ENCODE results near the gene CNOT11. TPM values are rescaled to one million over a fixed set of nuclear protein-coding genes. Genes with fewer than 3 reads are reported as not detected.

Gene CNOT11
- polyA plus RNA-seq, 1 donor (not counting 4 experiments of a cell fraction or from before 2014, with no cell fraction given): 83.1 TPM

DNA sequence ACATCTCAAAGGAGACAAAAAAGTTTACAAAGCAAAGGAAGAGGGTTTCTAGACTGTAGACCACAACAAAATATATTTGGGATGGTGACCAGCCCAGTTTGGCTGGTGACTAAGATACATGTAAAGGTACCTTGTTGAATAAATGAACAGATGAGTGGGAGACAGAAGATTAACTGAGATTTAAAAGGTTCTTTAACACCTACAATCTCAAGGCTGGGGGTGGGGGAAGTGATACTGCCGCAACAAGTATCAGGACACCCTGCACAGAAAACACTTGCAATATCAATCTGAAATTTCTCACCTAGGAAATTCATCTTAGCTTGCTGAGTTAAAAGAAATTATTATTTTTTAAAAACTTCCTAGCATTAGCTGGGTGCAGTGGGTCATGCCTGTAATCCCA lies 47.5 kb downstream of the CNOT11 start:
- no peak overlapping the region for H3K4me3 ChIP-seq (ENCODE audit: control insufficient read depth in 2 of 3, extremely low read depth in 1 of 3, insufficient read depth in 2 of 3, low read depth in 1 of 3, low read length in 3 of 3)
- peaks cover 3% of the 10 kb centered on the region for H3K4me1 ChIP-seq (ENCODE audit: control insufficient read depth, extremely low read depth, insufficient read depth, low read length)
- peaks cover 3% of the 10 kb centered on the region for H3K9me1 ChIP-seq (ENCODE audit: control insufficient read depth, extremely low read depth, insufficient read depth, low read length)
- peaks cover 97% of the 10 kb centered on the region for H3K79me2 ChIP-seq (ENCODE audit: control insufficient read depth, insufficient read depth, low read length)
- H3K4me2 ChIP-seq (ENCODE audit: control insufficient read depth, extremely low read depth, insufficient read depth, low read depth, low read length): no peak overlapping the region
- no peaks in the 10 kb centered on the region for H3K27me3 ChIP-seq (ENCODE audit: control insufficient read depth, extremely low read depth, insufficient read depth, low read length)
- H3K9me3 ChIP-seq (ENCODE audit: control insufficient read depth, low read depth, low read length): no peaks in the 10 kb centered on the region
- dilution Hi-C loops (cut with MboI; ENCODE audit: extremely low pct_ligation_motif_present, low sequenced_read_pairs): no loop called here
- DNase-seq (ENCODE audit: low read depth, low spot score) (no peak), FAIRE-seq (no peak)
- no peak overlapping the region for H2AFZ ChIP-seq (ENCODE audit: control insufficient read depth, low read length)
- H3K27ac ChIP-seq (ENCODE audit: control insufficient read depth, insufficient read depth, low read length): no peak overlapping the region
- peaks cover 1 to 10% of the 10 kb centered on the region in 2 experiments for H3K36me3 ChIP-seq (ENCODE audit: control insufficient read depth in 2 of 2, extremely low read depth in 1 of 2, insufficient read depth in 2 of 2, low read length in 2 of 2)
- H3K9ac ChIP-seq (ENCODE audit: control insufficient read depth, extremely low read depth, insufficient read depth, low read length): no peak overlapping the region
- peaks cover 21% of the 10 kb centered on the region for H4K20me1 ChIP-seq (ENCODE audit: control insufficient read depth, extremely low read depth, insufficient read depth, low read length)
- TF ChIP-seq, protein P1, sequence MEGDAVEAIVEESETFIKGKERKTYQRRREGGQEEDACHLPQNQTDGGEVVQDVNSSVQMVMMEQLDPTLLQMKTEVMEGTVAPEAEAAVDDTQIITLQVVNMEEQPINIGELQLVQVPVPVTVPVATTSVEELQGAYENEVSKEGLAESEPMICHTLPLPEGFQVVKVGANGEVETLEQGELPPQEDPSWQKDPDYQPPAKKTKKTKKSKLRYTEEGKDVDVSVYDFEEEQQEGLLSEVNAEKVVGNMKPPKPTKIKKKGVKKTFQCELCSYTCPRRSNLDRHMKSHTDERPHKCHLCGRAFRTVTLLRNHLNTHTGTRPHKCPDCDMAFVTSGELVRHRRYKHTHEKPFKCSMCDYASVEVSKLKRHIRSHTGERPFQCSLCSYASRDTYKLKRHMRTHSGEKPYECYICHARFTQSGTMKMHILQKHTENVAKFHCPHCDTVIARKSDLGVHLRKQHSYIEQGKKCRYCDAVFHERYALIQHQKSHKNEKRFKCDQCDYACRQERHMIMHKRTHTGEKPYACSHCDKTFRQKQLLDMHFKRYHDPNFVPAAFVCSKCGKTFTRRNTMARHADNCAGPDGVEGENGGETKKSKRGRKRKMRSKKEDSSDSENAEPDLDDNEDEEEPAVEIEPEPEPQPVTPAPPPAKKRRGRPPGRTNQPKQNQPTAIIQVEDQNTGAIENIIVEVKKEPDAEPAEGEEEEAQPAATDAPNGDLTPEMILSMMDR (optimal IDR thresholded peaks at IDR 0.05 in 1 of 3, IDR thresholded peaks at IDR 0.05 in 1 of 3, conservative IDR thresholded peaks at IDR 0.05 in 1 of 3; ENCODE audit: extremely low read depth in 1 of 3, insufficient read depth in 2 of 3, low read length in 3 of 3): no peak
- TF ChIP-seq EZH2 (IDR thresholded peaks at IDR 0.05; ENCODE audit: low read length): no peak

DNA sequence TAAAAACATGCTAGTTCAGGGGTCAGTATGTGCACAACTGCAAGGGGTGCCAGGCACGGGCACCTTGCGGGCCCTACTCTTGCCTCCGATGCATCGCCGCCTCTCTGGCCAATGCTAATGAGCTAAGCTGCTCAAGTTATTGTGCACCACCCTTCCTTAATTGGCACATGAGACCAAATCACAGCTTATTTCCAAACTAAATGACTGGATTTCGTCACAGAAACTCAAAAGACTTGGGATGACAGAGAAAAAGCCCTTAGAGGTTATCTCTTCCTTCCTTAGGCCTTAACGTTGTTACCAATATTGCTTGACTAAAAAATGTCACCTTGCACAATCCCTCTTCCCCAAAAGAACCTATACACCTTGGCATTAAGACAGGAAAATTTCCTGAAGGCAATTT lies 48.1 kb downstream of the CNOT11 start:
- dilution Hi-C loops (cut with MboI; ENCODE audit: extremely low pct_ligation_motif_present, low sequenced_read_pairs): no loop called here
- H2AFZ ChIP-seq (ENCODE audit: control insufficient read depth, low read length): no peak overlapping the region
- no peaks in the 10 kb centered on the region for H3K27me3 ChIP-seq (ENCODE audit: control insufficient read depth, extremely low read depth, insufficient read depth, low read length)
- no peak overlapping the region for H3K4me3 ChIP-seq (ENCODE audit: control insufficient read depth in 2 of 3, extremely low read depth in 1 of 3, insufficient read depth in 2 of 3, low read depth in 1 of 3, low read length in 3 of 3)
- peaks cover 3% of the 10 kb centered on the region for H3K9me1 ChIP-seq (ENCODE audit: control insufficient read depth, extremely low read depth, insufficient read depth, low read length)
- H3K27ac ChIP-seq (ENCODE audit: control insufficient read depth, insufficient read depth, low read length): no peak overlapping the region
- peaks cover 1 to 12% of the 10 kb centered on the region in 2 experiments for H3K36me3 ChIP-seq (ENCODE audit: control insufficient read depth in 2 of 2, extremely low read depth in 1 of 2, insufficient read depth in 2 of 2, low read length in 2 of 2)
- H3K4me1 ChIP-seq (ENCODE audit: control insufficient read depth, extremely low read depth, insufficient read depth, low read length): peaks cover 9% of the 10 kb centered on the region
- no peak overlapping the region for H3K4me2 ChIP-seq (ENCODE audit: control insufficient read depth, extremely low read depth, insufficient read depth, low read depth, low read length)
- H3K9me3 ChIP-seq (ENCODE audit: control insufficient read depth, low read depth, low read length): no peaks in the 10 kb centered on the region
- no peak for FAIRE-seq
- H3K79me2 ChIP-seq (ENCODE audit: control insufficient read depth, insufficient read depth, low read length): peaks cover 97% of the 10 kb centered on the region
- DNase-seq (ENCODE audit: low read depth, low spot score): no peak
- TF ChIP-seq EZH2 (IDR thresholded peaks at IDR 0.05; ENCODE audit: low read length): no peak
- TF ChIP-seq, protein P1 (optimal IDR thresholded peaks at IDR 0.05 in 1 of 3, IDR thresholded peaks at IDR 0.05 in 1 of 3, conservative IDR thresholded peaks at IDR 0.05 in 1 of 3; ENCODE audit: extremely low read depth in 1 of 3, insufficient read depth in 2 of 3, low read length in 3 of 3): no peak
- no peak overlapping the region for H3K9ac ChIP-seq (ENCODE audit: control insufficient read depth, extremely low read depth, insufficient read depth, low read length)
- peaks cover 28% of the 10 kb centered on the region for H4K20me1 ChIP-seq (ENCODE audit: control insufficient read depth, extremely low read depth, insufficient read depth, low read length)

Measured in keratinocyte (primary cell).